ENCODE results near the gene AGK.

- no peak for TF ChIP-seq CTCF (IDR thresholded peaks at IDR 0.05)
- TF ChIP-seq EZH2 (IDR thresholded peaks at IDR 0.05; ENCODE audit: borderline replicate concordance, insufficient read depth, low read depth, low read length, poor library complexity, severe bottlenecking) = no peak
These were observed 122.1 kb downstream of the AGK start for GRCh38 chr7:141673346-141673745.
